DOHH2 (cell line): ENCODE results near the gene DPCD.

ENCODE experiments used
- H3F3A ChIP-seq: fragments of 200-600 bp; sonication (generic), shearing (Covaris generic); 2 replicates; pipeline ENCODE4 v1.6.0; 2016; ENCODE audit warnings: antibody characterized with exemption, mild to moderate bottlenecking; ENCODE audit not compliant: control insufficient read depth, insufficient read depth
- H3K27ac ChIP-seq: fragments of 200-600 bp; sonication (generic); 2 replicates; pipeline ENCODE4 v1.5.1; 2014; ENCODE audit warnings: low read depth, mild to moderate bottlenecking, low read length, moderate library complexity
- H3K27me3 ChIP-seq: fragments of 200-600 bp; sonication (generic); 2 replicates; pipeline ENCODE4 v1.6.1; 2014; ENCODE audit warnings: mild to moderate bottlenecking, low read length, mixed read lengths; ENCODE audit not compliant: control insufficient read depth
- H3K36me3 ChIP-seq: fragments of 200-600 bp; sonication (generic); 2 replicates; pipeline ENCODE4 v1.6.1; 2014; ENCODE audit warnings: mild to moderate bottlenecking, low read length, moderate library complexity, mixed read lengths; ENCODE audit not compliant: control insufficient read depth
- H3K4me1 ChIP-seq: fragments of 200-600 bp; sonication (generic); 2 replicates; pipeline ENCODE4 v1.6.1; 2014; ENCODE audit warnings: mild to moderate bottlenecking, low read length, mixed read lengths; ENCODE audit not compliant: control insufficient read depth
- H3K4me2 ChIP-seq: fragments of 200-600 bp; sonication (generic); 2 replicates; pipeline ENCODE4 v1.6.0; 2014; ENCODE audit warnings: mild to moderate bottlenecking, low read length, moderate library complexity
- H3K4me3 ChIP-seq: fragments of 200-600 bp; sonication (generic); 2 replicates; pipeline ENCODE4 v1.5.1; 2014; ENCODE audit warnings: mild to moderate bottlenecking, low read length, mixed read lengths
- H3K79me2 ChIP-seq: fragments of 200-600 bp; sonication (generic); 2 replicates; pipeline ENCODE4 v1.6.1; 2014; ENCODE audit warnings: mild to moderate bottlenecking, low read length, mixed read lengths; ENCODE audit not compliant: control insufficient read depth
- H3K9me2 ChIP-seq: fragments of 200-600 bp; sonication (generic); replicated peaks from 2 replicates; pipeline ENCODE4 v1.6.1; 2014; ENCODE audit warnings: mild to moderate bottlenecking, low read length, mixed read lengths; ENCODE audit not compliant: control insufficient read depth
- H3K9me3 ChIP-seq: fragments of 200-600 bp; sonication (generic); 2 replicates; pipeline ENCODE4 v1.6.1; 2014; ENCODE audit warnings: antibody characterized with exemption, low read length, mixed read lengths; ENCODE audit not compliant: control insufficient read depth, insufficient read depth
- H4K20me1 ChIP-seq: fragments of 200-600 bp; sonication (generic); 2 replicates; pipeline ENCODE4 v1.6.0; 2014; ENCODE audit warnings: low read depth, mild to moderate bottlenecking, antibody characterized with exemption, low read length, moderate library complexity; ENCODE audit not compliant: control insufficient read depth, insufficient read depth
- CTCF ChIP-seq: fragments of 200-600 bp; sonication (generic); IDR thresholded peaks from one replicate; pipeline ENCODE4 v1.5.1; 2014; ENCODE audit warnings: antibody characterized with exemption, mild to moderate bottlenecking, low read depth, low read length; ENCODE audit not compliant: poor library complexity, severe bottlenecking
- EZH2phosphoT487 ChIP-seq: fragments of 200-600 bp; sonication (generic); IDR thresholded peaks from 2 replicates; pipeline ENCODE4 v1.6.1; 2017; ENCODE audit warnings: borderline replicate concordance, mild to moderate bottlenecking, antibody characterized with exemption, low read length, moderate library complexity, mixed read lengths

DPCD gene

GRCh38 chr10:101653536-101653935, 65.4 kb downstream of the DPCD start:
- H3F3A ChIP-seq: no peaks in the 10 kb centered on the region
- peaks cover 77% of the 10 kb centered on the region for H3K36me3 ChIP-seq
- H3K9me2 ChIP-seq: no peaks in the 10 kb centered on the region
- H3K79me2 ChIP-seq: no peaks in the 10 kb centered on the region
- peaks cover 4% of the 10 kb centered on the region; the same call in 1 of the 2 replicates for H4K20me1 ChIP-seq
- no peak overlapping the region for H3K4me3 ChIP-seq
- TF ChIP-seq EZH2phosphoT487: no peak
- no peak for TF ChIP-seq CTCF
- H3K4me2 ChIP-seq: no peak overlapping the region
- H3K27me3 ChIP-seq: no peaks in the 10 kb centered on the region
- H3K27ac ChIP-seq: no peak overlapping the region
- no peaks in the 10 kb centered on the region for H3K4me1 ChIP-seq
- H3K9me3 ChIP-seq: no peaks in the 10 kb centered on the region

- Histone ChIP-seq H3K79me2 (no peaks in the 10 kb centered on the region), H3K4me2 (no peak overlapping the region), H3K9me3 (no peaks in the 10 kb centered on the region), H4K20me1 (peaks cover 4% of the 10 kb centered on the region; the same call in 1 of the 2 replicates), H3K36me3 (peaks cover 80% of the 10 kb centered on the region), H3K27ac (no peak overlapping the region), H3K4me3 (no peak overlapping the region), H3K27me3 (no peaks in the 10 kb centered on the region), H3K9me2 (no peaks in the 10 kb centered on the region), H3K4me1 (no peaks in the 10 kb centered on the region), H3F3A (no peaks in the 10 kb centered on the region)
- no peak for TF ChIP-seq EZH2phosphoT487
- TF ChIP-seq CTCF: no peak
These were observed 67.4 kb downstream of the DPCD start for GRCh38 chr10:101655570-101655969.

GRCh38 chr10:101656890-101657289, 68.8 kb downstream of the DPCD start:
- Histone ChIP-seq H3K9me2 (no peaks in the 10 kb centered on the region), H3K4me3 (no peak overlapping the region), H3F3A (no peaks in the 10 kb centered on the region), H3K79me2 (no peaks in the 10 kb centered on the region), H3K27me3 (no peaks in the 10 kb centered on the region), H4K20me1 (peaks cover 4% of the 10 kb centered on the region; the same call in 1 of the 2 replicates), H3K4me1 (no peaks in the 10 kb centered on the region), H3K27ac (no peak overlapping the region), H3K9me3 (no peaks in the 10 kb centered on the region), H3K36me3 (peaks cover 84% of the 10 kb centered on the region), H3K4me2 (no peak overlapping the region)
- TF ChIP-seq EZH2phosphoT487 (no peak), CTCF (no peak)
